Spinal cord (tissue), 10 donors: ENCODE data around the gene CCDC148. TPM values are rescaled to one million over a fixed set of nuclear protein-coding genes. Genes with fewer than 3 reads are reported as not detected.

Experiments used
- DNase-seq, 6 donors: peaks; one replicate each; pipeline versions ENCODE4 v3.0.0 to v3.0.0-alpha.2; 2013 to 2015; ENCODE audit warnings: low spot score in 6 of 6, low read depth in 4 of 6
- H3K27ac ChIP-seq: one replicate; pipeline ENCODE4 v1.5.1; 2013; ENCODE audit warnings: low read depth, low read length, control low read depth
- H3K27me3 ChIP-seq: one replicate; pipeline ENCODE4 v1.6.1; 2013; ENCODE audit warnings: low read length; ENCODE audit not compliant: control insufficient read depth, insufficient read depth
- H3K36me3 ChIP-seq: one replicate; pipeline ENCODE4 v1.6.1; 2013; ENCODE audit warnings: low read length; ENCODE audit not compliant: control insufficient read depth, insufficient read depth
- H3K4me1 ChIP-seq: one replicate; pipeline ENCODE4 v1.6.1; 2013; ENCODE audit warnings: low read length; ENCODE audit not compliant: control insufficient read depth, insufficient read depth
- H3K4me3 ChIP-seq: one replicate; pipeline ENCODE4 v1.5.1; 2013; ENCODE audit warnings: low read depth, low read length, control low read depth
- H3K9me3 ChIP-seq: one replicate; pipeline ENCODE4 v1.6.1; 2013; ENCODE audit warnings: low read length; ENCODE audit not compliant: control insufficient read depth, insufficient read depth
- whole genome bisulfite sequencing: methylation state at CpG from one replicate; pipeline ENCODE4 v1.1.5; 2013; ENCODE audit warnings: missing lambda C conversion rate; ENCODE audit not compliant: insufficient coverage; 5-methylcytosine and 5-hydroxymethylcytosine counted together
- polyA plus RNA-seq, 2 donors: library from polyadenylated mRNA; unstranded; fragments of 120-200 nt; gene quantifications; one replicate each; pipeline ENCODE4 v1.2.1, GENCODE V29; 2013; ENCODE audit not compliant: insufficient read length in 2 of 2
- total RNA-seq, 2 donors: library from RNA; depleted of rRNA in 1 of 2; stranded (reverse); fragments of 120-200 nt in 1 of 2; fragments of >200 nt in 1 of 2; gene quantifications; one replicate each; pipeline versions ENCODE4 v1.2.3 to v1.2.4, GENCODE V29; 2013 to 2014
- donor health status: healthy.

CCDC148 gene
- total and polyA plus RNA-seq, 4 donors, result 3.3 to 11.1 (median 7.3) TPM

DNA sequence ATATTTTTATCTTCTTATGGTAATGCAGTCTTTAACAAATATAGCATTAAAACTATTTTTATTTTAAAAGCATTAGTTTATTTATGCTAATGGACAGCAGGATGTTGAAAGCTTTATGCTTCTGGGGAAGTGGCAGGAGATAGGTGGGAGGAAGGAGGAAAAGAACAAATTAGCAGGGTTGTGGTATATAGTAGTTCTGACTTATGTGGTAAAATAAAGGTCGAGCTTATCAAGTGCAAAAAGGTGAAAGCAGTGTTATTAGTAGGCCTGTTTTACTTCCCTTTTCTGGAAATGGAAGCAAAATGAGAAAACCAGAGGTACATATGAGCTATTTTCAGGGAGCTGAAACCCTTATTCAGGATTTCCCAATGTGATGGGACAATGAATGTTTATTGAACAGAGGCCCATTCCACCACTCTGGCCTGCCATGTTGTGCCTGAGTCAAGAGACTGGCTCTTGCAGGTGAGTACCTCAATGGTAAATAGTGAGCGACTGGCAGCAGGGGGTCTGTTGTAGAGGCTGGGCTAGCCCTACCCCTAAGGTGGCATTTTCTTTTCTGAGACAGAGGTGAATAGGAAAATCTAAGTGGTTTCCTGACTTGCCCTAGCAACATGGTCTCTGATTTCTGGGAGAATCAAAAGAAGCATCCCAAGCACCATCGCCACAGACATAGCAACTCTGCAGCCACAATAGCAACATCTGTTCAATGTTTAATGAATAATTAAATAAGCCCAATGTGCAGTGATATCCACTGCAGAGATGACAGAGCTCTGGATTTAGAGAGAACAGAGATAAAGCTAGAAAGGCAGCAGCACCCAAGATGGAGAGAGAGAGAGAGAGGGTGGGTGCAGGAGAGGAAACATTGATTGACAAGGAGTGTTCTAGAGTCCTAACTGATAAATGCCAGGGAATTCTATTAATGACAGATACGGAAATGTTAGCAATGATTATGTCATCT, 235.2 kb downstream of the CCDC148 start:
- no peaks in the 10 kb centered on the region for H3K36me3 ChIP-seq
- 100% methylated on average over 2 of the region's 4 CpGs for WGBS
- no peak overlapping the region for H3K27ac ChIP-seq
- H3K27me3 ChIP-seq, result no peaks in the 10 kb centered on the region
- no peaks in the 10 kb centered on the region for H3K4me1 ChIP-seq
- H3K4me3 ChIP-seq, result no peak overlapping the region
- no peaks in the 10 kb centered on the region for H3K9me3 ChIP-seq
- DNase-seq, result peak in 1 of 6 donors; percentile 52

DNA sequence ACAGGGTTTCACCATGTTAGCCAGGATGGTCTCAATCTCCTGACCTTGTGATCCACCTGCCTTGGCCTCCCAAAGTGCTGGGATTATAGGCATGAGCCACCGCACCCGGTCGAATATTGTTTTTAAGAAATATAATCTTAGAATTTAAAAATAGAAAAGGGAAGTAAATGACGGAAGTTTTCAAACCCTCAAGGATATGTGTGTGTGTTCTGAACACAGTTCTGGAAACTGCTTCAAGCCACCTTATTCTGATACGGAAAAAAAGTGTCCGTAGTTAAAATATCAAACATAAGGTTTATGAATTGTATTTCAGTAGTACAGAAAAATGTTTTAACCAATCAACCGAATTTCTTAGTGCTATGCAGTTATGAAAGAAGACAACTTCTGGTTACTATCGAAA, 239.0 kb downstream of the CCDC148 start:
- H3K27ac ChIP-seq, result no peak overlapping the region
- WGBS, result no CpG with 5 or more reads among the region's 8 CpGs
- no peak overlapping the region for H3K4me3 ChIP-seq
- no peaks in the 10 kb centered on the region for H3K9me3 ChIP-seq
- no peaks in the 10 kb centered on the region for H3K27me3 ChIP-seq
- DNase-seq, result no peak
- H3K4me1 ChIP-seq, result no peaks in the 10 kb centered on the region
- no peaks in the 10 kb centered on the region for H3K36me3 ChIP-seq

GRCh38 chr2:158214431-158214830, 242.1 kb downstream of the CCDC148 start:
- Histone ChIP-seq H3K36me3 (no peaks in the 10 kb centered on the region), H3K9me3 (no peaks in the 10 kb centered on the region), H3K27ac (no peak overlapping the region), H3K27me3 (no peaks in the 10 kb centered on the region), H3K4me3 (no peak overlapping the region), H3K4me1 (no peaks in the 10 kb centered on the region)
- no peak for DNase-seq
- 100% methylated on average over 1 of the region's 2 CpGs for WGBS

DNA sequence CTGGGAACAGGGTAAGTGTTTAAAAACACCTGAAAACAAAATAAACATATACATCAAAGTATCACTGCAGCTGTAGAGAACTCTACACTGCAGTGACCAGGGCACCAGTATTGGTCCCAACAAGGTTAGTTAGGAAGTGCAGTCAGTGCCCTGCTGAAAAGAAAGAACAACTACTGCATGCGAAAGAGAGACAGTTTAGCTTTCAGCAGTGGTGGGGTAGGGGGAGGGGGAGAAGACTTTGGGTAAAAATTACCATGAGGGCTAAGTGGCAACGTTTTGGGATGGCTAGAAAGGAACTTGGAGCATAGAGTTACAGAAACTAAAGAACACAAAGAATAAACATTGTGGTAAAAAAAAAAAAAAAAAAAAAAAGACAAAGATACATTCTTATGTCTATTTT, 242.8 kb downstream of the CCDC148 start:
- Histone ChIP-seq H3K4me1 (no peaks in the 10 kb centered on the region), H3K27me3 (no peaks in the 10 kb centered on the region), H3K4me3 (no peak overlapping the region), H3K36me3 (no peaks in the 10 kb centered on the region), H3K27ac (no peak overlapping the region), H3K9me3 (no peaks in the 10 kb centered on the region)
- no peak for DNase-seq
- 93% methylated on average over 1 of the region's 2 CpGs for WGBS

- peak in 1 of 6 donors; percentile 18 for DNase-seq
- WGBS, result no CpG with 5 or more reads among the region's 2 CpGs
- Histone ChIP-seq H3K27me3 (no peaks in the 10 kb centered on the region), H3K4me3 (no peak overlapping the region), H3K36me3 (no peaks in the 10 kb centered on the region), H3K9me3 (no peaks in the 10 kb centered on the region), H3K27ac (no peak overlapping the region), H3K4me1 (no peaks in the 10 kb centered on the region)
Observed at GRCh38 chr2:158212301-158212700, 244.3 kb downstream of the CCDC148 start.

DNA sequence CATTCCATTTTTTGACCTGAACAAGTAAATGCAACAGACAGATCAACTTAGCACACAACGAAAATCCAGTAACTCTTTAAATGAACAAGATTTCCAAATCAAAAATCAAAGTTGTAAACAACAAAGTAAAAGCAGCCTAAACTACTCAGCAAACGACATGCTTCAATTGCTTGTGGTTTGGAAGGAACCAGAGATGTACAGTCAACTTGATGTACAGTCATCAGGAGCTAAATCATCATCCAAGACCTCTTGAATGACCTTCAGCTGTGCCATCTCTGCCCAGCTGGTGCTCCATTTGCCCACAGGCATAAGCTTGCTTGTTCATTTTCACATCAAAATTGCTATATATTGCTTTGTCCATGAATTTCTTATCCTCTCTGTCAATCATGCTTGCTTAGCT, 245.1 kb downstream of the CCDC148 start:
- Histone ChIP-seq H3K4me3 (no peak overlapping the region), H3K4me1 (no peaks in the 10 kb centered on the region), H3K27me3 (no peaks in the 10 kb centered on the region), H3K9me3 (no peaks in the 10 kb centered on the region), H3K27ac (no peak overlapping the region), H3K36me3 (no peaks in the 10 kb centered on the region)
- WGBS, result 100% methylated on average over 1 of the region's 2 CpGs
- no peak for DNase-seq

- Histone ChIP-seq H3K27me3 (no peaks in the 10 kb centered on the region), H3K4me1 (no peaks in the 10 kb centered on the region), H3K36me3 (no peaks in the 10 kb centered on the region), H3K4me3 (no peak overlapping the region), H3K9me3 (no peaks in the 10 kb centered on the region), H3K27ac (no peak overlapping the region)
- no peak for DNase-seq
- WGBS, result 80% methylated on average over 1 of the region's 1 CpG
Observed at GRCh38 chr2:158207354-158207753, 249.2 kb downstream of the CCDC148 start.

DNA sequence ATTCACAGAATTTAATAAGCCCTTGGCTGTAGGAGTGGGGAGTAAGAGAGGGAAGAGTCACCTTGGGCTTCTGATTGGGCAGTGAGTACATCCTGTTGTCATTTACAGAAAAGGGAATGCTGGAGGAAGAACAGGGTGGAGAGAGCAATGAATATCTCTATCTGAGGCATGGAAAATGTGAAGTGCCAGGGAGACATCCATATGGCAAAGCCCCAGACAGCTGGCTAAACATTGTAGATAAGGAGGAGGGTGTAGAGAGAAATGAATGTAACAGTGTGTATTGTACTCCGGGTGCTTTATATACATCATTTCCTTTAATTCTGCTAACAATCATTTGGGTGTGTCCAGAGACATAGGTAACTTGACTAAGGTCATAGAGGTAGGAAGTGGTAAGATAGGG, 251.3 kb downstream of the CCDC148 start:
- Histone ChIP-seq H3K9me3 (no peaks in the 10 kb centered on the region), H3K36me3 (no peaks in the 10 kb centered on the region), H3K4me1 (no peaks in the 10 kb centered on the region), H3K27ac (no peak overlapping the region), H3K4me3 (no peak overlapping the region), H3K27me3 (no peaks in the 10 kb centered on the region)
- no peak for DNase-seq
- WGBS, result no CpG with 5 or more reads among the region's 1 CpG

DNA sequence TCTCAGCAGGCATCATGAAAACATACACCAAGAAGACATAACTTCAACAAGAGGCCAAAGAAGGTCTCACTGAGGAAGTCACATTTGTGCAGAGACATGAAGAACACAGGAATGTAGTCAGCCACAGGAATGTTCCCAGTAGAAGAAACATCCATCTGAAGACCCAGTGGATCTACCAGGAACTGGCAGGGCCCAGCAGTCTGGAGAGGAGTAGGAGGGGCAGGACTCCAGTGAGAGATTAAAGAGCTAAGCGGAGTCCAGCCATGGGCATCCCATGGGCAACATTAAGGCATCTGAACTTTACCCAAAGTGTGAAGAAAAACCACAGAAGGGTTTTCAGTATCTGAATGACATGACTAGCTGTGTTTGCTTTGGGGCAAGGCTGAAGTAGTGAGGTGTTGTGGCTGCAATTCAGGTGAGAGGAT, 251.8 kb downstream of the CCDC148 start:
- H3K36me3 ChIP-seq, result no peaks in the 10 kb centered on the region
- H3K27ac ChIP-seq, result no peak overlapping the region
- DNase-seq, result no peak
- H3K4me1 ChIP-seq, result no peaks in the 10 kb centered on the region
- no peaks in the 10 kb centered on the region for H3K27me3 ChIP-seq
- 81% methylated on average over 1 of the region's 1 CpG for WGBS
- H3K4me3 ChIP-seq, result no peak overlapping the region
- H3K9me3 ChIP-seq, result no peaks in the 10 kb centered on the region
